Amygdala (tissue), 56 donors: ENCODE measurements around the gene KCNJ4.
"Not testable (repeated sequence)": the region's sequence is repeated elsewhere in the genome, so short reads cannot be mapped to it uniquely, and the experiment has no call there.

ENCODE experiments used
- DNase-seq, 56 donors: peaks; one replicate each; lab custom pipeline; 2025; lab: John Stamatoyannopoulos, UW

The KCNJ4 gene

GRCh38 chr22:38396440-38397069 is 58.4 kb downstream of the KCNJ4 start:
- DNase-seq: not testable (repeated sequence)

GRCh38 chr22:38395944-38396343 is 59.1 kb downstream of the KCNJ4 start:
- DNase-seq: not testable (repeated sequence)

DNA sequence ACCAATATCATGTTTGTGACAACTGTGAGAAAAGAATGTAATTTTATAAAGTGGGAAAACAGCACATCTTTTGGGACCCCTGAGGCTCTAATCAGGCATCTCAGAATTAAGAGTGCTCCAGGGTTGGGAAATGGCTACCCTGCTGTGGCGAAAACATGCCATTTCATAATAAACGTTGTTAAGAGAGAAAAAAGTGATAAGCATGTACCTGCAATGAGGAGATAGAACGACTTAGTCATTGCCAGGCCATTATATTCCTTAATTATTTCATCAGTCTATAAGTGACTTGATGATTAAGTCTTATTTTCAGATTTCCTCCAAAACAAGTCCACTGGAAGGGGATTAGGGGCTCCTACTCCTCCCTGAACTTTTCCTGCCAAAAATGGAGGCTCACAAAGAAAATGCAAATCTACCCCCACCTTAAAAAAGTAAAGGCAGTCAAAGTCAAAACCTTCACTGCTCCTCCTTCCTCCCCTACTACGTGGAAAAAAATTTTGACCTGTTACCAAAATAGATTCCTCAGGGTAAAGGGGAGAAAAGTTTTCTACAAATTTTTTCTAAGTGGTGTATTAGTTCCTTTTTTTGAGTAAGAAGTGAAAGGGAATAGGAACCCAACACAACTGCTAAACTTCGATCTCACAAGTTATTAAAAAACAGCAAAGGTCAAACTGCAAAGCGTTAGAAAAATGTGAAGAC is 59.9 kb downstream of the KCNJ4 start:
- not testable (repeated sequence) for DNase-seq

DNA sequence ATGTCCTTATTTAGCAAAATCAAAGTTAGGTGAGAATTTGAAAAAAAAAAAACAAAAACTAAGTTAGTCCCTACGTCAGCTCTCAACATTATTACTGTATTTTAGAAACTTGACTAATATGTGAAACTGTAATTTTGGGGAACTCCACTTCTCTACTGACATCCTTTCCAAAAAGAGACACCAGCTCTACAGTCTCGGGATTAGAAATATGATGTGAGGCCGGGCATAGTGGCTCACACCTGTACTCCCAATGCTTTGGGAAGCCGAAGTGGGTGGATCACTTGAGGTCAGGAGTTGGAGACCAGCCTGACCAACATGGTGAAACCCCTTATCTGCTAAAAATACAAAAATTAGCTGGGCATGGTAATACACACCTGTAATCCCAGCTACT is 65.6 kb downstream of the KCNJ4 start:
- not testable (repeated sequence) for DNase-seq

DNA sequence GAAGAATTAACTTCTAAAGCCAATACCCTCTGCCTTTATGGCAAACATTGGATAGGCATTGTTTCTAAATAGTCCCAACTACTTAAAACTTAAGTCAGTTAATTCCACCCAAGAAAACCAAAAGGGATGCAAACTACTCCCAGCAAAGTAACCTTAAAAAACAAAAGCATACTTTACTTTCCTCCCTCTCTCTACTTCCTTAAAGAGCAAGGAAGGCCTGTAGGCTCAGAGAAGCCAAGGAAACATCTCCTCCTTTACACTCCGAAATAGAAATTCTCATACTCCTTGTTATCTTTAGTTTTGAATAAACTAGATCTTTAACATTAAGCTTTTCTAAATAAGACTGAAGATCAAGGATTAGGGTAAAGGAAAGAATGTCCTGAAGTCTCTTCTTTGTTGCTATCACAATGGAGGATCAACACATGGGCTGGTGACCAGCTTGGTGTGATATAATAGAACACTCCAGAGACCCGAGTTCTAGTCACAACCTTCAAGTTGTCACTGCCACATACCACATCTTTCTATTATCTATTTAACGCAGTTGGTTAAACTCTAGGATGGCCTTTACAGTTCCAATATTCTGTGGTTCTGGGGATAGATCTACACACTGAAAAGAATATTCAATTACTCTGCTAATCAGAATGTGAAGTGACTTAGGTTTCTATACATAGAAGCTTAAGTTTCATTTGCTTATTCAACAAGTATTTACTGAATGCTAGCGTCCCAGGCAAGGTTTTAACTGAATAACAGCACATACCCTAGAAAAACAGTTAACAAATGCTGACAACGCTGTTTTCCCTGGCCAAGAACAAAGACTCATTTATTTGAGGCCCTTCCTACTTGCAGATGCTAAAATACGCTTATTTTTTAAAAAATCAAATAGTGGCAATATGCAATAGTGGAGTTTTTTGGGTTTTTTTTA is 66.2 kb downstream of the KCNJ4 start:
- DNase-seq: not testable (repeated sequence)

GRCh38 chr22:38386918-38387317 is 68.1 kb downstream of the KCNJ4 start:
- DNase-seq: not testable (repeated sequence)

GRCh38 chr22:38383417-38383816 is 71.6 kb downstream of the KCNJ4 start:
- no peak for DNase-seq

DNA sequence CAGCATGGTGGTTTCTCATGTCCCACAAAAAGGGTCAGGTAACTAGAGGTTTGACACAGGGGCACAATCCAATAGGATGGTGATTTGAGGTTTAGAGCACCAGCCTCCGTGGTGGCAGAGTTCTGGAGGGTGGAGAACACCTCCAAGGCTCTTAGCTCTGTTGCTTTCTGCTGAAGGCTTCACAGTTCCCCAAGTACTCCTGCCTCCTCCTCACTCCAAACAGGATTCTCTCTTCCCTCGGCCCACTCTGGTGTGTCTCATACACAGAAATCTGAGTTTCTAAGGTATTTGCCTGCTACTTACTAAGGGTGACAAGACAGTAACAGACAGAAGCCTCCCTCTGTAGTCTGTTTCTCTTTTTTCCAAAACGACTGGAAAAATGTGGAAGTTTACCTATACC is 73.6 kb downstream of the KCNJ4 start:
- DNase-seq: not testable (repeated sequence)
